Measurements from ENCODE around the gene C13orf42. TPM values are rescaled to one million over a fixed set of nuclear protein-coding genes. Genes with fewer than 3 reads are reported as not detected.
"Not testable (repeated sequence)": the region's sequence is repeated elsewhere in the genome, so short reads cannot be mapped to it uniquely, and the experiment has no call there.

C13orf42 gene
- total RNA-seq, 1 donor, result not detected

- H3K9me3 ChIP-seq (ENCODE audit: low read depth, low read length), result no peaks in the 10 kb centered on the region
- no peaks in the 10 kb centered on the region for H3K27me3 ChIP-seq (ENCODE audit: insufficient read depth, low read length)
- H3K4me1 ChIP-seq (ENCODE audit: insufficient read depth, low read length), result no peaks in the 10 kb centered on the region
- H3K4me3 ChIP-seq (ENCODE audit: low read length), result no peak overlapping the region
Observed at GRCh38 chr13:51097353-51098043, 13.6 kb downstream of the C13orf42 start.

- no peaks in the 10 kb centered on the region for H3K4me1 ChIP-seq (ENCODE audit: insufficient read depth, low read length)
- H3K27me3 ChIP-seq (ENCODE audit: insufficient read depth, low read length), result no peaks in the 10 kb centered on the region
- H3K4me3 ChIP-seq (ENCODE audit: low read length), result no peak overlapping the region
- no peaks in the 10 kb centered on the region for H3K9me3 ChIP-seq (ENCODE audit: low read depth, low read length)
Observed at GRCh38 chr13:51096131-51096530, 14.9 kb downstream of the C13orf42 start.

GRCh38 chr13:51093574-51093973 is 17.5 kb downstream of the C13orf42 start:
- no peak overlapping the region for H3K4me3 ChIP-seq (ENCODE audit: low read length)
- no peaks in the 10 kb centered on the region for H3K9me3 ChIP-seq (ENCODE audit: low read depth, low read length)
- H3K4me1 ChIP-seq (ENCODE audit: insufficient read depth, low read length), result no peaks in the 10 kb centered on the region
- H3K27me3 ChIP-seq (ENCODE audit: insufficient read depth, low read length), result no peaks in the 10 kb centered on the region

GRCh38 chr13:51091839-51092238 is 19.2 kb downstream of the C13orf42 start:
- H3K4me3 ChIP-seq (ENCODE audit: low read length), result no peak overlapping the region
- no peaks in the 10 kb centered on the region for H3K4me1 ChIP-seq (ENCODE audit: insufficient read depth, low read length)
- H3K27me3 ChIP-seq (ENCODE audit: insufficient read depth, low read length), result no peaks in the 10 kb centered on the region
- no peaks in the 10 kb centered on the region for H3K9me3 ChIP-seq (ENCODE audit: low read depth, low read length)

- H3K4me1 ChIP-seq (ENCODE audit: insufficient read depth, low read length), result no peaks in the 10 kb centered on the region
- H3K9me3 ChIP-seq (ENCODE audit: low read depth, low read length), result no peaks in the 10 kb centered on the region
- no peaks in the 10 kb centered on the region for H3K27me3 ChIP-seq (ENCODE audit: insufficient read depth, low read length)
- H3K4me3 ChIP-seq (ENCODE audit: low read length), result no peak overlapping the region
Observed at GRCh38 chr13:51083706-51084105, 27.4 kb downstream of the C13orf42 start.

- H3K4me3 ChIP-seq (ENCODE audit: low read length); H3K4me1 ChIP-seq (ENCODE audit: insufficient read depth, low read length); H3K9me3 ChIP-seq (ENCODE audit: low read depth, low read length); H3K27me3 ChIP-seq (ENCODE audit: insufficient read depth, low read length): not testable (repeated sequence)
Observed at GRCh38 chr13:51080478-51081065, 30.5 kb downstream of the C13orf42 start.

- no peaks in the 10 kb centered on the region for H3K9me3 ChIP-seq (ENCODE audit: low read depth, low read length)
- no peaks in the 10 kb centered on the region for H3K27me3 ChIP-seq (ENCODE audit: insufficient read depth, low read length)
- H3K4me1 ChIP-seq (ENCODE audit: insufficient read depth, low read length), result peaks cover 10% of the 10 kb centered on the region
- no peak overlapping the region for H3K4me3 ChIP-seq (ENCODE audit: low read length)
Observed at GRCh38 chr13:51071493-51071892, 39.6 kb downstream of the C13orf42 start.

- H3K27me3 ChIP-seq (ENCODE audit: insufficient read depth, low read length), result no peaks in the 10 kb centered on the region
- H3K4me3 ChIP-seq (ENCODE audit: low read length), result no peak overlapping the region
- H3K9me3 ChIP-seq (ENCODE audit: low read depth, low read length), result no peaks in the 10 kb centered on the region
- peaks cover 22% of the 10 kb centered on the region for H3K4me1 ChIP-seq (ENCODE audit: insufficient read depth, low read length)
Observed at GRCh38 chr13:51070005-51070649, 40.9 kb downstream of the C13orf42 start.

- Histone ChIP-seq H3K4me3 (ENCODE audit: low read length) (no peak overlapping the region), H3K27me3 (ENCODE audit: insufficient read depth, low read length) (no peaks in the 10 kb centered on the region), H3K9me3 (ENCODE audit: low read depth, low read length) (no peaks in the 10 kb centered on the region), H3K4me1 (ENCODE audit: insufficient read depth, low read length) (peaks cover 22% of the 10 kb centered on the region)
Observed at GRCh38 chr13:51068501-51068900, 42.6 kb downstream of the C13orf42 start.

- Histone ChIP-seq H3K4me1 (ENCODE audit: insufficient read depth, low read length) (peaks cover 22% of the 10 kb centered on the region), H3K9me3 (ENCODE audit: low read depth, low read length) (no peaks in the 10 kb centered on the region), H3K4me3 (ENCODE audit: low read length) (no peak overlapping the region), H3K27me3 (ENCODE audit: insufficient read depth, low read length) (no peaks in the 10 kb centered on the region)
Observed at GRCh38 chr13:51067706-51068105, 43.4 kb downstream of the C13orf42 start.

- H3K9me3 ChIP-seq (ENCODE audit: low read depth, low read length), result no peaks in the 10 kb centered on the region
- no peaks in the 10 kb centered on the region for H3K27me3 ChIP-seq (ENCODE audit: insufficient read depth, low read length)
- peaks cover 22% of the 10 kb centered on the region for H3K4me1 ChIP-seq (ENCODE audit: insufficient read depth, low read length)
- H3K4me3 ChIP-seq (ENCODE audit: low read length), result no peak overlapping the region
Observed at GRCh38 chr13:51067210-51067701, 43.8 kb downstream of the C13orf42 start.

GRCh38 chr13:51066091-51066831 is 44.8 kb downstream of the C13orf42 start:
- Histone ChIP-seq H3K4me1 (ENCODE audit: insufficient read depth, low read length) (peaks cover 22% of the 10 kb centered on the region), H3K9me3 (ENCODE audit: low read depth, low read length) (no peaks in the 10 kb centered on the region), H3K4me3 (ENCODE audit: low read length) (no peak overlapping the region), H3K27me3 (ENCODE audit: insufficient read depth, low read length) (no peaks in the 10 kb centered on the region)

GRCh38 chr13:51065372-51066090 is 45.5 kb downstream of the C13orf42 start:
- Histone ChIP-seq H3K4me3 (ENCODE audit: low read length) (no peak overlapping the region), H3K4me1 (ENCODE audit: insufficient read depth, low read length) (peaks cover 22% of the 10 kb centered on the region), H3K27me3 (ENCODE audit: insufficient read depth, low read length) (no peaks in the 10 kb centered on the region), H3K9me3 (ENCODE audit: low read depth, low read length) (no peaks in the 10 kb centered on the region)

- Histone ChIP-seq H3K27me3 (ENCODE audit: insufficient read depth, low read length) (no peaks in the 10 kb centered on the region), H3K9me3 (ENCODE audit: low read depth, low read length) (no peaks in the 10 kb centered on the region), H3K4me1 (ENCODE audit: insufficient read depth, low read length) (peaks cover 15% of the 10 kb centered on the region), H3K4me3 (ENCODE audit: low read length) (no peak overlapping the region)
Observed at GRCh38 chr13:51064753-51065152, 46.3 kb downstream of the C13orf42 start.

Measured in mononuclear cell (primary cell).